HG03139 (cell line): Measurements from ENCODE around the gene GRHL1.

ENCODE experiments used
- ATAC-seq: cut with Tn5 transposase; IDR thresholded peaks from one replicate; pipeline ENCODE4 v1.9.1; 2021; ENCODE audit not compliant: unreplicated experiment

GRHL1 gene

DNA sequence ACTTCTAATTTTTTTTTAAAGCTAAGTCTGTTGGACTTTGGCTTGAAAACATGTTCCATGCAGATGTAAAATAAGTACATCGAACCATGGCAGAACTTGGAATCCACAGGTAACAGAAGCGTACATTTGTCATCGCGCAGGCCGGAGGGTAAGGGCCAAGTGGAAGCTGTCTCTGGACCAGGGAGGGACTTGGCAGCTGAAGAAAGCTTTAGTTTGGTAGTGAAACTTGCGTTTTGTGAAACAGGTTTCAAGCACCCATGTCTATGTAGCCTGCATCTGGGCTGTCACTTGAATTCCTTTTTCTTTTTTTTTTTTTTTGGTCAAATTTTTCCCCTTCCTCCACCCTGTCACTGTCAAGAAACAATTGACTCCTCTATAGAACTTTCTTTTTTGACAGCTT is 20.4 kb downstream of the GRHL1 start:
- ATAC-seq = no peak

DNA sequence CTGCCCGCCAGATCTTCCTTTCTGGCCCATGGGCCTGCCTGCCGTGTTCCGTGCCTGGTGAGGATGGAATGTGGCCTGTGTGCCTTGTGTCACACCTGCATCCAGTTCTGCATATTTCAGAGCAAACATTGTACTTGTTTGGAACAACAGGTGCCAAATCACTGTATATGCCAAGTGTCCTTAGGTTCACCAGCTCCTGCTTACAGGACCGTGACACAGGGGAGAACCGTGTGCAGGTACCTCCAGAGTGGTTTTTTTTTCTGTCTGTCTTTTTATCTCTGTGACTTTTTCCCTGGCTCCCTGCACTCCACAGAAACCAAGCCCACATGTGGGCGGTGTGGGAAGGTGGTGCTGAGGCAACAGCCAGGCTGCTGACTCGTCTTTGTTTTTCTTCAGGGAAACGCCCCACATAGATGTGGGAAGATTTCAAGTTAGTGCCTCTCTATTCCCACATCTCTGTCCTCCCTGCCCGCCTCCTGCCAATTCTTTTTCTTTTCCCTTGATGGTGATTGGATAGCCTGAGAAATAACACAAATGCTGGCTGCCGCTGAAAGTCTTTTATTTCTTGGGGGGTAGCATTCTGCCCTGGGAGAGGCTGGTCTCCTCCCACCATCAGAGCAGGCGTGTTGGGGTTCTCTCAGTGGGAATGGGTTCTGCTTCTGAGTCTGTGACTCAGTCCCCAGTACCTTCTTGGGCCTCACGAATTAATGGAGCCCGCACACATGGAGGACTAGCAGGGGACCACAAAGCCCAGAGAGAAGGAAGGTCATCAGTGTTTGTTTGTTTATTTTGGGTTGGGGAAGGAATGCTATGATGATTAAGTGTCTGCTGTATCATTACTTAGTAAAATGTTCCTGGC is 21.4 kb downstream of the GRHL1 start:
- no peak for ATAC-seq

DNA sequence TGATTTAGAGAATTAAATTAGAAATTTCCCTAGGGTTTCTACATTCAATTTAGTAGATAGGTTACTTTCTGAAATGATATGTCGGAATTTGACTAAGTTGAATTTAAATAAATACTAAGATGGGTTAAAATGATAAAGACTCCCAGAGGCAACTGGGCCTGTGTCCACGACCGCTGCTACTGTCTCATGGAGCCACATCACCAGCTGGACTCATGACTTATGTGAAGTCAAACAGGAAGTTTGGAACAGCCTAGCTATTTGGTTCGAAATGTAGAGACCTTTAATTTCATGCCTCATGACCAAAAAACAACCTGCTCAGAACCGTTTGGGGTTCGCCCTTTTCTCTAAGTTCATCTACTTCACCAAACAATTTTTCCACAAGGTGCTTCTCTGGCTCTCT is 22.2 kb downstream of the GRHL1 start:
- ATAC-seq = no peak

DNA sequence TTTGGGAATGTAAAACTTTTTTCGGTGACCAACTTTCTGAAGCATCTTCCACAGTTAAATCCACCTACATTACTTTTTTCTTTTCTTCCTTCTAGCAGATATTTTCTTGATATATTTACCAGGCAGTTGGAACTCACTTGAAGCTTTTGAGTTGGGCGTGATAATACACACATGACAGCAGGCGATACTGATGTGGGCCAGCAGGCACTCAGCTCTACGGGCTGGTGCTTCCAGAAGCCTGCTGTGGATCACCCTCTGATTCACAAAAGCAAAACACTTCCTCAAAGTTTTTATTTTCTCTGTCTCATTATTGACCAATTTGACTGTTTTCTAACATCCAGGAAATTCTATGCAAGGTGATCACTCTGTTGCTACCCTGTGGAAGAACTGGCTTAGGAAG is 22.9 kb downstream of the GRHL1 start:
- no peak for ATAC-seq

DNA sequence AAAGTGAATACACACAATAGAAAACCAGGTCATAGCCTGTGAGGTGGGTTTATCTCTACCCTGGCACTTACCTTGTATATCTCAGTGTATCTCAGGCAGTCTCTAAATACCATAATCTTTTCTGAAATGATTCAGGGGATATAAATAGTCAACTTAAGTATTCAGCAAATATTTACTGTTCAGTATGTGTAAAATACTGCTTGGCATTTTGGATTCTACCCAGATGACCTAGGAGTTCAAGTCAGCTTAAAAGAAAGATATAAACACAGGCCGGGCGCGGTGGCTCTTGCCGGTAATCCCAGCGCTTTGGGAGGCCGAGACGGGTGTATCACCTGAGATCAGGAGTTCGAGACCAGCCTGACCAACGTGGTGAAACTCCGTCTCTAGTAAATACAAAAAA is 23.8 kb downstream of the GRHL1 start:
- no peak for ATAC-seq

DNA sequence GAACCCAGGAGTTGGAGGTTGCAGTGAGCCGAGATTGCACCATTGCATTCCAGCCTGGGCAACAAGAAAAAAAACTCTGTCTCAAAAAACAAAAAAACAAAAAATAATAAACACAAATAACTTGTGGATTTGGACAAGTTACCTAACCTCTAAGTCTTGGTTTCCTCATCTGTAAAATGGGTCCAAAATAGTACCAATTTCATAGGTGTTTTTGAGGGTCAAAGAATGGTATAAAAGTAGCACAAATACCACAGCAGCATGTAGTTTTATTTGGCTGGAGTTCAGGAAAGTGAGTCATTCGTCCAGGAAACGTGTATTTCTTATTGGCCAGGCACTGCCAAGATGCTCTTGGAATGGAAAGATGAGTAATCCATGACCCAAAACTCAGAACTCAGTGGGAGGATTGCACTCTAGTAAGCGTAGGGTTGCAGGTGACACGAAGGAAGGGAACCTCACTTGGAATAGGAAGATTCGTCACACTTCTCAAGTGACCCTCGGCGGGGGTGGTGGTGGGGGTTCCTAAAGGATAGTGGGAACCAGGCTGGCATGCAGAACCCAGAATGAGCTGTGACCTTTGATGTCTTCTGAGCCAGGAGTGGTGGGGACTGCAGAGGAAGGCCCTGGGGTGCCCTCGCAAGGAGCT is 24.4 kb downstream of the GRHL1 start:
- no peak for ATAC-seq

DNA sequence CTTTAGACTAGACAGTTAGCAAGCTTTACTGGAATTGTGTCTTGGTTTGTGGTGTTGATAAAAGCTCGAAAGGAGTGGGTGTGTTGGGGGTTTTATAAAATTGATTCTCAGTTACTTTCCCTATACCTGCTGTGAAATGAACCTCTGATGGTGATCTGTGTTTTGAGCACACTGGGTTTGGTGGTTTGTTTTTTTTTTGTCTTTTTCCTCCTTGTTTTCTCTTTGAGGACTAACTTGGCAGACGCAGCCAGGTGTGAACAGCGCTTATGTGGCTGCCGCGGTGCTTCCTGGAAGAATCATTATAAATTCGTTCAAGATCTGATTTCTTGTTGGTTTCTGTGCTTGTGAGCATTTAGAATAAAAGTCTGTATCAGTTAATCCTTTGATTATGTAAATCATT is 28.5 kb downstream of the GRHL1 start:
- no peak for ATAC-seq

DNA sequence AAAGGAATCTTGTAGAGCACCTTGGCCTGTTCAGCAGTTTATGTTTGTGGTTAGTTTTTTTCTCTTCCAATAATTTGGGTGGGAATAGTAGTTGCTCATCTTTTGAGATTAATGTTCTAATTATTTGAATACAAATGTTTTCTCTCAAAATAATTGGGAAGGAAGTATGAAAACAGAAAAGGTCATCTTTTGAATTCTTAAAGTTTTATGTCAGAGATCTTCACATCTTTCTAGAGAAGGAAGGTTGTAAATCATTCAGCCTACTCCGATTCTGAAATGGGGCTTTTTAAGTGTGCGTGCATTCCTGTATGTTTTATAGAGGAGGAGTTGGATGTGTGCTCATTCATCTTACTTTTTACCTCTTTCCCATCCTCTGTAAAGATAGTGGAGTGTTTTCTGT is 29.0 kb downstream of the GRHL1 start:
- no peak for ATAC-seq

DNA sequence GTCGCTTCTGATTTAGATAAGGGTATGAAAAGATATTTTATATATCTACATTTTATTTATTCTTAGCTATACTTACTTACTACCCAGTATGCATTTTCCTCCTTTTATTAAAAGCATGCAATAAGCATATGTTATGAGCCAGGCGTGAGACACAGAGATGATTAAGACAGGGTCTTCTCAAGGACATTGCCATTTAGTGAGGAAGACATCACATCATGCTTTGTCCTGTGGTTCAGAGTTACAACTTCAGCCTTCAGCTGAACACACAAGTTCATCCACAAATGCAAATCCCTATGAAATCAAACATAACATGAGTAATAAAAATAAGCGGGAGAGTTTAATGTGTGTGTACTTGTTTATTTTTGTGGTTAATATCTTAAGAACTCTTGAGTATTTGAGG is 30.2 kb downstream of the GRHL1 start:
- ATAC-seq = no peak

DNA sequence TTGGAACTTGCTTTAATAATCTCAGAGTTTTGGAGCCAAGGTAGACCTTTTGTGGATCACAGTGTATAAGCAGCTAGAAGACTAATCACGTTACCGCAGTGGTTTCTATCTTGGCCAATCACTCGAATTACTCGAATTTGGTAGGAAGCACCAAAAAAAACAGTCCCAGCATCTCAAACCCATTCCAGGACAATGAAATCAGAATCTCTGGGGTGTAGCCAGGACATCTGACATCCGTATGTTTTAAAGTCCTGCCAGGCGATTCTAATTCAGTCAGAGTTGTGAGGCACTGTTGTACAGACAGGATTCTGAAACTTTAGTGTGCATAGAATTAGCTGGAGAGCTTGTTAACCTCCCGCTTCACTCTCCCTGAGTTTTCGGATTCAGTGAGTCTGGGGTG is 30.8 kb downstream of the GRHL1 start:
- no peak for ATAC-seq

DNA sequence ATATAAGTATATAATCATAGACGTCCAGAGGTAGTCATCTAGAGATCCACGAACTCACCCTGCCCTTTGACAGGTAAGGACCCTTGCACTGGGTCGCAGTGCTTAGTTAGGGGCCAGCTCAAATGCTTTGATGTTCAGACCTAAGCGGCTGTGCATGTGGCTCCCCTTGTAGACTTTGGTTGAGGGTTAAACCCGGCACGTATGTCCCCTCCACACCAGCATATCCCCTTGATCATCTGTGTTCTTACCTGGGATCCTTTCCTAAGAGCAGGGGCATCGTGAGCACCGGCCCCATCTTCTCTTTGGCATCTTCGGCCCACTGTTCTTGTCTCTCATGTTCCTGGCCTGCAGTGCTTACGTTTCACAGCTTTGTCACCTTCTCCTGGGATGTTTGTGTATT is 31.4 kb downstream of the GRHL1 start:
- ATAC-seq = no peak

DNA sequence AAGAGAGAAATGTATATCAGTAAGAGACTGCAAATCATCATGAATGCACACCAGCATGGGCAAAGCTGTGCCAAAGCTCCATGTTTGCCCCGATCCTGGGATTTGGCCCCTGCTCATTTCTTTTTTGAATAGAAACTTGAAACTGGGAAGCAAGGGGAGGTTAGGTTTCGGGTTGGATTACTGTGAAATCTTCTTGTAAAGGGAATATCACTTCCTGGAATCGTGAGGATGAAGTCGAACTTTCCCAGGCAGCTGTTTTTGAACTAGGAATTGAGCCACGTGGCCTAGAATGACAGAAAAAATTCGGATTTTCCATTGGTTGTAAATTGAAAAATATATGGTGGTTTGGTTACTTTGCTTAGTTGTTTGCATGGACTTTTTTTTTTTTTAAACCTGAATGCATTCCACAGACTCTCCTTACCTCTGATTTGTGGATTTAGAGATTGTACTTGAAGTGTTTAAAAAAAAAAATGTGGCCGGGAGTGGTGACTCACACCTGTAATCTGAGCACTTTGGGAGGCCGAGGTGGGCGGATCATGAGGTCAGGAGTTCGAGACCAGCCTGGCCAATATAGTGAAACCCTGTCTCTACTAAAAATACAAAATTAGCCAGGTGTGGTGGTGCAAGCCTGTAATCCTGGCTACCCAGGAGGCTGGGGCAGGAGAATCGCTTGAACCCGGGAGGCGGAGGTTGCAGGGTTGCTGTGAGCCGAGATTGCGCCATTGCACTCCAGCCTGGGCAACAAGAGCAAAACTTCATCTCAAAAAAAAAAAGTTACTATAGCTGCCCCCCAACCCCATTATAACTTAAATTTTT is 32.1 kb downstream of the GRHL1 start:
- no peak for ATAC-seq

DNA sequence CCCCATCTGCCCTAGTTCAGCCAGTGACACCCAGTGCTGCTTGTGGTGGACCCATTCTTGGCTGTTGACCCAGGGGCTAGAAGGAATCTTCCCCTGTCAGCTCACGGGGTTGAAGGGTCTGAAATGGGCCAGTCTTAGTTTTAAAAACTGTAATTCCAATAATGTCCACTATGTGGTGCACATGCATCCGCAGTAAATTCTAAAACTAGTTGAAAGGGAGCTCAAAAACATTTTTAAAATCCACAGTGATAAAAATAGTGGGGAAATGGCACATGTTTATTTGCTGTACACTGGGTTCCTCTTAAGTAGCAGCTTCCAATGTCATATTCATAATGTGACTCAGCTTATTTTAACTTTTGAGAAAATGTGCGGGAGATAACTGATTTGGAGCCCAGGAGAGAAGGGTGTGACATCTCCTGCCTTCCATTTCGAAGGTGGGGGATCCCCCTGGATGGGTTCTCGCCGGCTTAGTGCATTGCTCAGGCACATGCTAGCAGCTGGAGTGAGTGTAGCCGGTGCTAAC is 32.8 kb downstream of the GRHL1 start:
- no peak for ATAC-seq

DNA sequence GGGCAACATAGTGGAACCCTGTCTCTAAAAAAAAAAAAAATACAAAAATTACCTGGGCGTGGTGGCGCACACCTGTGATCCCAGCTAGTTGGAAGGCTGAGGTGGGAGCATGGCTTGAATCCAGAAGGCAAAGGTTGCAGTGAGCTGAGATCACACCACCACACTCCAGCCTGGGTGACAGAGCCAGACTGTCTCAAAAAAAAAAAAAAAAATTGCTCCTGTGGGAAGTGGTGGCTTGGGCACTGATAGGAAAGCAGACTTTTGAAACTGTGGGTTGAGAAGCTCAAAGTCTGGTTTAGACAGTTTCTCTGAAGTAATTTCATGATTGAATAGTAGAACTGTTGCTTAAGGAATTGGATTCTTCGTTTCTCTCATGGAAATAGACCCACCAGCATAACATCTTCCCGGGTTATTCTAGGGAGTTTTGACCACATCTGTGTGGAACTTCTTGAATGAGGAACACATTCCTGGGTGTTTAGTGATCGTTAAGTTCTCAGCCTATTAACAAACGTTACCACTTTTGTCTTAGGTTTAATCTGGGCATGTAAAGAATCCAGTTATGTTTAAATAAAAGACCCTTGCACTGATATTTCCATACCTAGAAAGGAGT is 33.5 kb downstream of the GRHL1 start:
- no peak for ATAC-seq

DNA sequence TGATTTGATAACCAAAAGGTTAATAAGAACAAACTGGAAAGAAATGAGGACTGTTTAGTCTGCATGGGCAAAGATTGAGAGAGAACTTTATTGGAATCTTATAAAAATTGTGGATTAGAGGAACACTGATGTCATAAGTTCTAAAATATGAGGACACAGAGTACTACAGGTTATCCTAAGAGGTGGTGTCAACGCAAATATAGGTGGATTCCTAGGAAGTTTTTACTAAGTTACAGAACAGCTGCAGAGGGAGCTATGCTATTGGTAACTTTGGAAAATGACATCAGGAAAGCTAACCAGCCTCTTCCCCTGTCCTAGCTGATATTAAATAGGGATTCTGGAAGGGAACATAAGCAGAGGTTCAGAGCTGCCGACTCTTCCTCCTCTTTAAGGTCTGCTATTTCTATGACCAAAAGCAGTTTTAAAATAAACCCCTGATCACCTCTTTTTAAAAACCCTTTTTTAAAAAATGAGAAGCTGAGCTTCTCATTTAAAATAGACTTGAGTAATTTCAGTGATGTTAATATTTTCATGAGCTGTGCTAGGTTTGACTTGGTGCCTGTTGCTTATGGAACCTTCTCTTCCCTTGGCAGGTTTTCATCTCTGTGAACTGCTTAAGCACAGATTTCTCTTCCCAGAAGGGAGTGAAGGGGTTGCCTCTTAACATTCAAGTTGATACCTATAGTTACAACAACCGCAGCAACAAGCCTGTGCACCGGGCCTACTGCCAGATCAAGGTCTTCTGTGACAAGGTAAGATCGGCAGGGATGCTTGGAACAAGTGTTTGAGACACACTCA is 34.2 kb downstream of the GRHL1 start:
- ATAC-seq = no peak

DNA sequence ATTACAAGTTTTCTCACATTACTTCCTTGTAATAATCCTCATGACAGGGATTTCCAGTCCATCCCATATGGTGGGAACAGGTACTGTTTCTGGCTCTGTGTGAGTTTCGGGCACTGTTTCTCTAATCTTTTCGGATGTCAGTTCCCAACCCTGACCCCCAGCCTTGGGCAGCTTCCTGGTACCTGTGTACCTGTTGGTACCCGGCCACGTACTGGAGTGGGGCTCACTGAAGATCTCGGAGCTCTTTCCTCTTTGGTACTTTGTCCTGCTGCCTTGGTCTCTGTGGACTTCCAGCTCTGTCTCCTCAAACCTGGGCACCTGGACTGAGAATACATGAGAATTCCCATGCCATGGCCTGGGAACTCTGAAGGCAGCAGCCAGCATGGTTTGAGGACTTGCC is 36.8 kb downstream of the GRHL1 start:
- ATAC-seq = no peak

DNA sequence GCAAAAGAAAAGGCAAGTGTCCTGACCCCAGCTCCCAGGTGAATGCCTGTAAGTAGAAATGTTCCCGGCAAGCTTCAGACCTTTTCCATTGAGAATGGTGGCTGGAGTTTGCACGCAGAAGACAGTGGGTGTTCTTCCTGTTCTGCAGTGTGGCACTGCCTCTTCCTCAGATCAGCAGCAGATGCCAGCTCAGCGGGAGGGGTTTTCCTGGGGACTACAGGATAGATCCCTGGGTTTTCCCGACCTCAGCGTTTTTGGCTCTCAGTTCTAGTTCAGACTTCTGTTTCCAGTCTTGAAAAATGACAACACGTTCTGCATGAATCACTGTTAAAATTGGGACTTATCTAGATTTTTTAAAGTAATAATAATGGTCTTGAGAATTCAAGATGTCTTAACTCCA is 39.2 kb downstream of the GRHL1 start:
- no peak for ATAC-seq

DNA sequence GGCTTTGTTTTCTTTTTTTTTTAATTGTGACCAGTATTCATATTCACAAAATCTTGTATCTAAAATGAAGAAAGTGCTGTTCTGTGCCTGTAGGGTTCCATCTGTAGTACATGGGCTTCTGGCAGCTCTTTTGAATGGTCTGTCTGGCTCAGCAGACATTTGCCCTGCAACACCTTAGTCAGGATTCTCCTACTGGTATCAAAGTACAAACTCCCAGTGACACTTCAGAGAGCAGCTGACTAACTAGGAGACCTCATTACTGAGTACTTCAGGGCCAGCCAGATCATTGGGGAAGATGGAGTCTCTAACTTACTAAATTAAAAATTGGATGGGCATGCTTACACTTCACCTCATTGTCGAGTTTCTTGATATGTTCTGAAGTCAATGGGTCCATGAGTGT is 39.7 kb downstream of the GRHL1 start:
- ATAC-seq = no peak

DNA sequence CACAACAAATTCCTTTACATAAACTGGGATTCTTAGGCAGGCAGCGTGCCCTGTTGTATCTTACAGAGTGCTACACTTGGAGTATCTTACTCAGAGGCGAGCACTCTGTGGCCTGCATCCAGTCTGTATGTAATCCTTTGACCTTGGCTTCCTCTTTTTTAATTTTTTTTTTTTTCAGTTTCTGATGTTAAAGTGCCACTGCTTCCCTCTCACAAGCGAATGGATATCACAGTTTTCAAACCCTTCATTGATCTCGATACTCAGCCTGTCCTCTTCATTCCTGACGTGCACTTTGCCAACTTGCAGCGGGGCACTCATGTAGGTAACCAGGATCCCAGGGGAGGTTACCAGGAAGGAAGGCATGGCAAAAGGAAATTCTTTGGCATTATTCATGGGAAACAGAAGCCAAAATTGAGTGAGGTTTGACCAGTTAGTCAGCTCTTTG is 40.4 kb downstream of the GRHL1 start:
- no peak for ATAC-seq

DNA sequence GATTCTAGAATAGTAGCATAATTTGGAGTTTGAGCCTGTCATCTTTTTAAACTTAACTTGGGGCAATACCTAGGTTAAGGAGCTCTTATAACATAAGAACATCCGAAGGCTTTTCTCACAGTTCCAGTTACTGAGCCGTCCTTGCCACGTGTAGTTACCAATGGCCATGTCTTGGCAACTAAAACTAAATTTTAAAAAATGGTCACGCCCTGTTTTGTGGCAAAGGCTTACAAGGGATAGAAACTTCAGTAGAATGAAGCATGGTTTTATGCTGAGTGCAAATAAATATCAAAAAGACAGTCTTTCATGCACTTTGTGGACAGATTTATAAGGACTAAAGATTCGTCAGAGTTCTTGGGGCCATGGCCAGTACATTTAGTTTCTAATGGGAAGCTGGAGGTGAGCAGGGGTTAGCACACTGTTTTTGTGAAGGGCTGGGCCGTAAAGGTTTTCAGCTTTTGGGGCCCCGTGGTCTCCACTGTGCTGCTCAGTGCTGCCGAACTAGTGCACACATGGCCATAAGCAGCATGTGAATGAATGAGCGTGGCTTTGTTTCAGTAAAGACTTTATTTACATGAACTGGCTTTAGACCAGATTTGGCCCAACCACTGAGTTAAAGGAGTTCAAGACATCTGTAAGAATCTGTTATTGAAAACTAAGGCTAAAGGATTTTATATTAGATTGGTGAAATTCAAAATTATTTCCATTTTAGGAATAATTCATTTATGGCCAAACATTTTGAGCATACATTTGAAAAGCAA is 41.1 kb downstream of the GRHL1 start:
- ATAC-seq = no peak
